ENCODE measurements around the gene CLINT1.

DNA sequence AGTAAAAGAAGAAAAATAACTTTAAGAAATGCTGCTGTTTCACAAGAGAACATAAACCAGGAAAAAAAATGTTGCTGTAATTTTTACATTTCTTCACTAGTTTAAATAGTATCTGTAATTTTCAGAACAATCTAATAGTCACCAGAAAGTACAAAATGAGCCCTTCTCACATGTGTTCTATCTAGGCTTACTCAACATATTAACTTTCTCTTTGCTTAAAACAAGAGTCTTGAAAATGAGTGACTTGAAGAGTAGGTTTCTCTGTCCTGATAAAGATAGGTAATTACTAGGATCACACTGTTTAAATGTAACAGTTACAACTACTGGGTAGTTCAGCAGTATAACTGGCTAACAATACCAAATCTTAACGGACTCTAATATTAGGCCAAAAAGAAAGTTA, 37.5 kb downstream of the CLINT1 start:
- TF ChIP-seq POLR2A (IDR thresholded peaks at IDR 0.05) (no peak), EP300 (IDR thresholded peaks at IDR 0.05) (no peak)
- TF ChIP-seq, protein P1, sequence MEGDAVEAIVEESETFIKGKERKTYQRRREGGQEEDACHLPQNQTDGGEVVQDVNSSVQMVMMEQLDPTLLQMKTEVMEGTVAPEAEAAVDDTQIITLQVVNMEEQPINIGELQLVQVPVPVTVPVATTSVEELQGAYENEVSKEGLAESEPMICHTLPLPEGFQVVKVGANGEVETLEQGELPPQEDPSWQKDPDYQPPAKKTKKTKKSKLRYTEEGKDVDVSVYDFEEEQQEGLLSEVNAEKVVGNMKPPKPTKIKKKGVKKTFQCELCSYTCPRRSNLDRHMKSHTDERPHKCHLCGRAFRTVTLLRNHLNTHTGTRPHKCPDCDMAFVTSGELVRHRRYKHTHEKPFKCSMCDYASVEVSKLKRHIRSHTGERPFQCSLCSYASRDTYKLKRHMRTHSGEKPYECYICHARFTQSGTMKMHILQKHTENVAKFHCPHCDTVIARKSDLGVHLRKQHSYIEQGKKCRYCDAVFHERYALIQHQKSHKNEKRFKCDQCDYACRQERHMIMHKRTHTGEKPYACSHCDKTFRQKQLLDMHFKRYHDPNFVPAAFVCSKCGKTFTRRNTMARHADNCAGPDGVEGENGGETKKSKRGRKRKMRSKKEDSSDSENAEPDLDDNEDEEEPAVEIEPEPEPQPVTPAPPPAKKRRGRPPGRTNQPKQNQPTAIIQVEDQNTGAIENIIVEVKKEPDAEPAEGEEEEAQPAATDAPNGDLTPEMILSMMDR (IDR thresholded peaks at IDR 0.05), result no peak

Data from stomach (tissue), 4 donors.